Fibroblast of lung (primary cell): ENCODE results near the gene TCERG1L.

Source experiments
- EZH2 ChIP-seq: IDR thresholded peaks from 2 replicates; pipeline ENCODE4 v1.5.1; 2012; ENCODE audit warnings: low read length, control low read depth, mild to moderate bottlenecking; ENCODE audit errors: missing control alignments
- TF ChIP-seq, protein P1 (sequence below), 2 donors: IDR thresholded peaks in 1 of 2; conservative IDR thresholded peaks in 1 of 2; 1 replicate in 1 of 2; 2 replicates in 1 of 2; pipeline ENCODE4 v1.5.1; 2011 to 2012; ENCODE audit warnings: low read length in 2 of 2, control low read depth in 1 of 2, inconsistent platforms in 1 of 2, low read depth in 1 of 2, mild to moderate bottlenecking in 1 of 2

DNA sequence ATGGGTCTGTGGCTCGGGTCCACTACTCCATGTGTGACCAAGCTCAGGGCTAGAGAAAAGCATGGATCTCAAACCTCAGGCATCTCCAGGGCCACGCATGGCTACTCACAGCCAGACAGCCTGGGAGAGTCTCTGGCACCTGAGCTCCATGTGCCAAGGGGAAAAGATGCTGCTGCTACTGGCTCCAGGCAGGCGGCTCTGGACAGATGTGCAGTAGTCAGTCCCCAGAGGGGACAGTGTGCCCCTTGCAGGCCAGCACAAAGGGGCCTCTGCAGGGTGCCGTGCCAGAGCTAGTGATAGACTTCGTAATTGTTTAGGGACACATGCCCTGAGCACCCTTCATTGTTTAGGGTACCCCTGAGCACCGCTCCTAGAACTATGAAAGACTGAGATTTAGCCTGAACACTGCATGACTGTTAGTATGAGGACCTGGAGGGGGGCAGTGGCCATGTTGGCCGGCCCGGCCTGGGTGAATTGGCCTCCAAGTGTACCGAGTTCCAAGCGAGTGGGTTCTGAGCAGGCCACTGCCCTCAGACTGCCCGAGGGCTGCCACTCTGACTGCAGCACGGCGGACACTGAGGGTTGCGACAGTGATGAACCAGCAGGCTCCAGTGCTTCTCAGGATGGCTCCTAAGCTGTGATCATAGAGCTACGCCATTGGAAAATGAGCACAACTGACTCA is 80.7 kb downstream of the TCERG1L start:
- TF ChIP-seq, protein P1, sequence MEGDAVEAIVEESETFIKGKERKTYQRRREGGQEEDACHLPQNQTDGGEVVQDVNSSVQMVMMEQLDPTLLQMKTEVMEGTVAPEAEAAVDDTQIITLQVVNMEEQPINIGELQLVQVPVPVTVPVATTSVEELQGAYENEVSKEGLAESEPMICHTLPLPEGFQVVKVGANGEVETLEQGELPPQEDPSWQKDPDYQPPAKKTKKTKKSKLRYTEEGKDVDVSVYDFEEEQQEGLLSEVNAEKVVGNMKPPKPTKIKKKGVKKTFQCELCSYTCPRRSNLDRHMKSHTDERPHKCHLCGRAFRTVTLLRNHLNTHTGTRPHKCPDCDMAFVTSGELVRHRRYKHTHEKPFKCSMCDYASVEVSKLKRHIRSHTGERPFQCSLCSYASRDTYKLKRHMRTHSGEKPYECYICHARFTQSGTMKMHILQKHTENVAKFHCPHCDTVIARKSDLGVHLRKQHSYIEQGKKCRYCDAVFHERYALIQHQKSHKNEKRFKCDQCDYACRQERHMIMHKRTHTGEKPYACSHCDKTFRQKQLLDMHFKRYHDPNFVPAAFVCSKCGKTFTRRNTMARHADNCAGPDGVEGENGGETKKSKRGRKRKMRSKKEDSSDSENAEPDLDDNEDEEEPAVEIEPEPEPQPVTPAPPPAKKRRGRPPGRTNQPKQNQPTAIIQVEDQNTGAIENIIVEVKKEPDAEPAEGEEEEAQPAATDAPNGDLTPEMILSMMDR (conservative IDR thresholded peaks at IDR 0.05 in 1 of 2, IDR thresholded peaks at IDR 0.05 in 1 of 2; ENCODE audit: low read depth in 1 of 2, low read length in 2 of 2): no peak
- TF ChIP-seq EZH2: no peak
